GM19023 (cell line): Measurements from ENCODE around the gene DNAJC10.

Experiments used
- ATAC-seq: cut with Tn5 transposase; IDR thresholded peaks from one replicate; pipeline ENCODE4 v1.9.1; 2021; ENCODE audit warnings: mild to moderate bottlenecking, moderate library complexity; ENCODE audit not compliant: unreplicated experiment

DNAJC10 gene

DNA sequence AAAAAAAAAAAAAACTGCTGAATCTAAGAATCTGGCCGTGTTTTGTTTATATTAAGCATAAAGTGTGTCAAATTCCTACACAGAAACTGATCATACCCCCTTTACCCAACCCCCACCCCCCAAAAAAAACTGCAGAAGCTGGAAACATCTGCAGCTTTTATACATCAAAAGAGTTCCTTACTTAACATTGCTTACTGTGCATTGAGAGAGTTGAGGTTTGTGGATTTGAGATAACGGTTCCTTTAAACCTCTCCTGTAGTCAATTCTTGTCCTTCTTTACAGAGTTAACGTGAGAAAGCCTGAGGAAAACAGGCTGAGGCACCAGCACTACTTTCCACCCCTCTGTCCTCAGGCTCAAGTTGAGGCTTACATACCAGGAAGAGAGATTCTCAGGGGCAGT lies 115.9 kb downstream of the DNAJC10 start:
- ATAC-seq = no peak

DNA sequence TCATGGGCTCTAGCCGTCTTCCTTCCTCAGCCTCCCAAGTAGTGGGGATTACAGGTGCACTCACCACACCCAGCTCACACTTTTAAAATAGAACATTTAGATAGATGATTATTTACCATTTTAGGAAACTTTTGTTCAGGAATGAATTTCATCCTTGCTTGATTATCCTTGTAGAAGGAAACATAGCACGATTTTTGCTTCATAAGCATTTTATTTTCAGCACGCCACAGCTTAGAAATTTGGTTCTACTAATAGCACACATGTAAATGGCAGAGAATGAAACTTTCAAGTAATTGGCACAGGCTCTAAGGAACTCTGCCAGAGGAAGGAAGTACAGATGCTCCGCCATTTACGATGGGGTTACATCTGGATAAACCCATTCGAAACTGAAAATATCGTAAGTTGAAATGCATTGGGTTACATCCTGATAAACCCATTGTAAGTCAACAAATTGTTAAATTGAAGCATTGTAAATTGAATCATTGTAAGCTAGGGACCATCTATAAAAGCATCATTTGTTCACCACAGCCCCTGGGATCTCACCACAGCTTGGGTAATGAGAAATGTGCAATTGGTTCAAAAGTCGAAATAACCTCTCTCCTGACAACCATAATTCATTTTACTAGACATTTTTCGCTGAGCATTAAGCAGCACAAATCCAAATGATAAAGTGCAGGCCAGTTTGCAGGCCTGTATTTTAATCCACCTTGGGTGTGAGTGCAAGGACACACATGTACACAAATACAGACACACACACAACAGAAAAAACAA lies 117.2 kb downstream of the DNAJC10 start:
- ATAC-seq = no peak

DNA sequence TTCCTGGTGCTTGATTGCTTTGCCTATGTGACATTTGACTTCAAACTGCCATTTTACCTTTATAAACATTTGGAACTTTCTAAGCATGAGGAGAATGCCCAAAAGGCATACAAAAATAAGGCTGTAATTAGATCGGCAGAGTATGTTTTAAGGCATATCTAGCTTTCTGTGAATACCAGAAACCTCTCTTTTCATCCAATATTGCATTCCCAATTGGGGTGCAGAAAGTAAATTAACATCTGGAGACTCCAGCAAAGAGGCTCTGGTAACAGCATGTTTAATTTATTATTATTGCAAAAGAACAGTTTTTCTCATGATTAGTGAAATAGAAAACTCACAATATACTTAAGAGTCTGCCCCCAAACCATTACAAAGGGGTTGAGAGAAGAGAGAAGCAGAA lies 118.2 kb downstream of the DNAJC10 start:
- no peak for ATAC-seq

DNA sequence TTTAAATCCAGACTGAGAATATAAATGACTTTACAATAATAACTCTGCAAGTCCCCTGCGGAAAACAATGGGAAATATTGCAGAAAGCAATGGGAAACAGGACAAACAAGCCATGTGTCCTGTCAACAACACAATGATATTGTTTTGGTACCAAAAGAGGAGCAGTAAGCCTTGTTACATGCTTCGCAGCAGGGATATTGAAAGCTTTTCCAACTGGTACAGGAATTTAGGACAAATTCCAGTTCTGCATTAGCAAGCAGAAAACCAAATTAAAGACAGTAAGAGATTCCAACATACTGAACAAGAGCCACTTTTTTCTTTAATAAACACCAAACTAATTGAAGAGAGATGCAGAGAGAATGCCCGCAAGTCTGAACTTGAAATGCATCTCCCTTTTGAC lies 120.4 kb downstream of the DNAJC10 start:
- no peak for ATAC-seq
